ENCODE data around the gene CHRM2.

DNA sequence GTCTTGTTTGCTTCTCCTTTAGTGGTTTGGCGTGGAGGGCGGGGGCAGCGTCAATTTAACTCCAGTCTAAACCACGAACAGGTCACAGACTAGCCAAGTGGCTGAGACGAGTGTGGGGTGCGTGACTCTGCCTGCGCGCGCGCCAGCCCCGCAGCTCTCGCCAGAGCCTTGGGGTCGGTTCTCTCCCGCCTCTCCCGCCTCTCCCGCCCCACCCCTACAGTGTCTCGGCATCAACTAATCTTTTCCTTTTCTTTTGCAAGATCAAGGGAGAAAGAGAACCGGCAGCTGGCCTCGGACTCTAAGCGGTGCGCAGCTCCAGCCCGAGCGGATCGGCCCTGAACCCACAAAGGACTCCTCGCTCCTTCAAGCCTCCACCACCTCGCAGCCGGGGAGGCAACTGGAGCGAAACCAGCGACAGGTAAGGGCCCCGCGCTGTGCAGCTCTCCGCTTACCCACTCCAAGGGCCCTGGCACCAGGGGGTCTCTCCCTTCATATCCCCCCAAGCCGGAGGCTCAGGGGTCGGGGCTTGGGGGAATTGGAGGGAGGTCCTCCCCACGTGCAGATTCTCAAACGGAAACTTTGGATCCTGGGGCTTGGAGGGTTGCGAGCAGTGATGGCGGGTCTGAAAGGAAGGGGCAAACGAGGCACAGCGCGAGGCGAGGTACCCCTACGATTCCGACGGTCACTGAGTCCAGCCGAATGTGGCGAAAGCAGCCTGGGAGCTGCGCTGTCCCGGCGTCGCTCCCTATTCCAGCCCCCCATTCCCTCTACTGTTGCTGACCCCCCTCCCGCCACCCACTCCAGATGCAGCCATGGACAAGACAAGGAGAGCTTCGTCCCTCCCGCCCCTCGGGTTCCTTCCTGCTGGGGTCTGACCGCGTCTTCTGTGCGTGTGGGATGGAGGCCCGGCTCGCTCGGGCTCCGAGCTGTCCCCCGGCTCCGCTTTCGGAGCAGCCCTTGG, 829 bp downstream of the CHRM2 start:
- TF ChIP-seq EZH2 (IDR thresholded peaks at IDR 0.05) (no peak), POLR2AphosphoS5 (IDR thresholded peaks at IDR 0.05; ENCODE audit: borderline replicate concordance, low read depth, low read length) (no peak), FOXP2 (optimal IDR thresholded peaks at IDR 0.05; ENCODE audit: control extremely low read depth, extremely low read length, insufficient read depth) (no peak)
